RPMI8226 (cell line): Measurements from ENCODE around the gene OR6S1.
"Not testable (repeated sequence)": the region's sequence is repeated elsewhere in the genome, so short reads cannot be mapped to it uniquely, and the experiment has no call there.

ENCODE experiments used
- DNase-seq: peaks from one replicate; pipeline ENCODE4 v3.0.0-alpha.2; 2015

OR6S1 gene

DNA sequence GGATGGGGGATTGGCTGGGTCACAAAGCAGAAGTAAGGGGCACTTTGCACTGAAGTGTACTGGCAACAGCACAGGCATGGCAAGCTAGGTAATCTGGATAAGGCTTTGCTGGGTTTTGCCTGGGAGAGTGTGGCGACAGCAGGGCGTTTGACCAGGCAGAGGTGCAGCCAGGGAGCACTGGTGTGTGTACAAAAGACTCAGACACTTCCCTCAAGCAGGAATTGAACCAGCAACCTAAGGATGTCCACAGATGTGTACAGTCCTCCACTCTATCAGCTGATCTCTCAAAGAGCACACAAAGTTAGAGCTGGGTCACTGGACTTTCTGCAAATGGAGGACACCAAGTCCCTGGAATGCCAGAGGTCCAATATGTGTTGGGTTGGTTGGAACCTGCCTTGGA lies 27.5 kb upstream of the OR6S1 start:
- no peak for DNase-seq

- no peak for DNase-seq
Observed at GRCh38 chr14:20667957-20668356, 26.5 kb upstream of the OR6S1 start.

DNA sequence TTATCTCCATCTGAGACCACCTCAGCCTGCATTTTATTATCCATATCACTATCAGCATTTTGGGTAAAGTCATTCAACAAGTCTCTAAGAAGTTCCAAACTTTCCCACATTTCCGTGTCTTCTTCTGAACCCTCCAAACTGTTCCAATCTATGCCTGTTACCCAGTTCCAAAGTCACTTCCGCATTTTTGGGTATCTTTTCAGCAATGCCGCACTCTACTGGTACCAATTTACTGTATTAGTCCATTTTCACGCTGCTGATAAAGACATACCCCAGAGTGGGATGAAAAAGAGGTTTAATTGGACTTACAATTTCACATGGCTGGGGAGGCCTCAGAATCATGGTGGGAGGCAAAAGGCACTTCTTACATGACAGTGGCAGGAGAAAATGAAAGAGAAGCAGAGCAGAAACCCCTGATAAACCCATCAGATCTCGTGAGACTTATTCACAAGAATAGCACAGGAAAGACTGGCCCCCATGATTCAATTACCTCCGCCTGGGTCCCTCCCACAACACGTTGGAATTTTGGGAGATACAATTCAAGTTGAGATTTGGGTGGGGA lies 25.0 kb upstream of the OR6S1 start:
- DNase-seq, result not testable (repeated sequence)

GRCh38 chr14:20662968-20663732 lies 21.7 kb upstream of the OR6S1 start:
- peak; percentile 78 for DNase-seq

GRCh38 chr14:20661197-20661596 lies 19.7 kb upstream of the OR6S1 start:
- DNase-seq, result no peak

GRCh38 chr14:20659813-20660395 lies 18.4 kb upstream of the OR6S1 start:
- DNase-seq, result no peak

- no peak for DNase-seq
Observed at GRCh38 chr14:20659336-20659735, 17.8 kb upstream of the OR6S1 start.

DNA sequence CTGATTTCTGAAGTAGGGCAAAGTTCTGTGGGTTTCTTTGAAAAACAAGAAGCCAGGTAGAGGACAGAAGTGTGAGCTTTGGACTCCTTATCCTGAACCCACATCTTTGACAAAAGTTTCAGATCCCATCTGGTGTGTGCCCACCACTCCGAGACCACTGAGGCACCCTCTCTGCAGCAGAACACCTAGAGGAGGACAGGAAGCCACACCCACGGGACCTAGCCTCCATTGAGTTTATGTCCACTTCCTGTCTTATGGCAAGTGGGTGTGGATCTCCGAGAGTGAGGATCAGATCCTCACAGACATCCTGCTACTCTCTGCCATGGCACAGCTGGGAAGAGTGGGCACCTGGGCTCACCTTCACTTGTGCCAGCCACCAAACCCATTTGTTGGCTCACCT lies 16.8 kb upstream of the OR6S1 start:
- DNase-seq, result no peak

DNA sequence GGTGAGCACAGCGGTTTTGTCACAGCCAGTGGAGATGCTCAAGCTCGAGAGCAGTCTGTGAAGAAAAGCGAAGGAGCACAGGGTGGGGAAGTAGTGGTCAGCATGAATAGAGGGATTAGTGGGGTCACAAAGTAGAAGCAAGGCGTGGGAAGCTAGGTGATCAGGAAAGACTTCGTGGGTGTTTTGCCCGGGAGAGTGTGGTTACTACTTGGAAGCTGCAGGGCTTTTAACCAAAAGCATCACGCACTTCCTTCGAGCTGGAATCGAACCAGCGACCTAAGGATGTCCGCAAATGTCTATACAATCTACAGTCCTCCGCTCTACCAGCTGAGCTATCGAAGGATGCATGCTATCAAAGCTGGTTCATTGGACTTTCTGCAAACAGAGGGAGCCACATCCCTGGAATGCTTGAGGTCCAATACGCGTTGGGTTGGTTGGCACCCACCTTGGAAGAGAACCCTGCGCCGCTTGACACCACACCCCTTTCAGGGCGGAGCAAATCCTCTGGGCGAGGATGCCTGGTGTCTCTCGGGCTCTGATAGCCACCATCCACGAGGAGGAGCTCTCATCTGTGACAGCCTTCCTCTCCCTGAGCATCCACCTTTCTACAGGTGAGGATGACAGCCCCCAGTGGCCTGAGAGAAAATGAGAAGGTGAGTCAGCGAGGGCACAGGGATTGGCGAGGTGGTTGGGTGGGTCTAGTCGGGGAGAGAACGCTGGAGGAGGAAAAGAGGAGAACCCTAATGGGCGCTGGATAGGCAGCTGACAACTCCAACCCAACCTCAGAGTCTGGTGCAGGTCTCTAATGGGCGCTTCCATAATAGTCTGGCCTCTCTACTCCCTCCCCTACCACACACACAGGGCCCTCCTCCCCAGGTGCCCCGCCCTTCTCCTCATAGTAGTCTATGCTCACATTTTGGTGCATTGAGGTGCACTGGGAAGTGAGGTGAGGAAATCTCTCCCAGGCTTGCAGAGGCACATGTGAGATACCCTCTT lies 16.0 kb upstream of the OR6S1 start:
- peak; percentile 66 for DNase-seq

- DNase-seq, result no peak
Observed at GRCh38 chr14:20656274-20656673, 14.8 kb upstream of the OR6S1 start.

DNA sequence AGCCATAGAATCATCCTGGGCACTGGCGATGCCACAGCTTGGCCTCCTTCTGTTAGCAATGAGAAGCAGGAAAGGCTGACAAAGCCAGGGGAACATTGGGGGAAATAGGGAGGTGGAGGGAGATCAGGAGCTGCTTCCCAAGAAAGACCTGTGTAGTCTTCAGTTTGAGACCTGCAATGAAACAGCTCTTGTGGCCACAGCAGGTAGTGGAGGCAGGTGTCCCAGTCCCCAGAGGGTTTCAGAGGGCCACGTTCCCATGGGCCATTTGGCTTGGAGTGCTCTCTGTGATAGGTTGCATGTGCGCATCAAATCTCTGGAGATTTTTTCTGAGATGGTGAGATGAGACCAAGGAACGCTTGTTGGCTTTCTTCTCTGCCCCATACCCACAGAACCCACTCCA lies 14.4 kb upstream of the OR6S1 start:
- no peak for DNase-seq

GRCh38 chr14:20652996-20653975 lies 11.8 kb upstream of the OR6S1 start:
- peak; percentile 31 for DNase-seq

DNA sequence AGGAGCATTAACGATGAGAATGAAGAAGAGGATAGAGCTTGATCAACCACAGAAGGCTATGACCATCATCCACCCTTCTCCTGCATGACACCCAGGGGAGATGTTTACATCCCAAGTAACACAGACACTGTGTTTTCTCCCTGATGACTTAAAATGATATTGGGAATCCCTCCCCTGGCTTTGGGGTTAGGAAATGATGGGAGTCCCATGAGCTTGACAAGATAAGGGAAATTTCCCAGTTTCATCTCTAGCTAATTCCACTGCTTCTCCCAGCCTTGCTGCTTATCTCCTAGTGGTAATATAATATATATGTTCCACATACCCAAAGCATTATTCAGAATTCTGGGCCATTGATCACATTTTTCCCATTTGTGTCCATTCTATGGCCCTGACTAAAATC lies 4.0 kb upstream of the OR6S1 start:
- DNase-seq, result no peak

GRCh38 chr14:20644520-20644919 lies 3.0 kb upstream of the OR6S1 start:
- DNase-seq, result no peak

DNA sequence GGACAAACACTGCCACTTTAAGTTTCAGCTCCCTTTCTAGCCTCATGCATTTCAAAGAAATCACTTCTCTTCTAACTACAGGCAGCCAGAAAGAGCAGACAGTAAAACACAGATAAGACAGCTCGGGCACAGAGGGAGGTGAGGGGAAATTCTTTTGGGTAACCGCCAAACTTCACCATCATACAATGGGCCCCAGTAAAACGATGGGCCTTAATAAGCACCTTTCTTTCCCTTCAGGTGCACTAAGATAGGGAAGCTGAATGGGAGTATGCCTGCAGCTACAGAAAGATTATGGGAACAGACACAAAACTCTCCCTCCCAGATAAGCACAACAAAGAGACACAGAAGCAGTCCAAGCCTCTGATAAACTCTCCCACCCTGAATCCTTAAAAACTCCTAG lies 1.3 kb upstream of the OR6S1 start:
- not testable (repeated sequence) for DNase-seq

DNA sequence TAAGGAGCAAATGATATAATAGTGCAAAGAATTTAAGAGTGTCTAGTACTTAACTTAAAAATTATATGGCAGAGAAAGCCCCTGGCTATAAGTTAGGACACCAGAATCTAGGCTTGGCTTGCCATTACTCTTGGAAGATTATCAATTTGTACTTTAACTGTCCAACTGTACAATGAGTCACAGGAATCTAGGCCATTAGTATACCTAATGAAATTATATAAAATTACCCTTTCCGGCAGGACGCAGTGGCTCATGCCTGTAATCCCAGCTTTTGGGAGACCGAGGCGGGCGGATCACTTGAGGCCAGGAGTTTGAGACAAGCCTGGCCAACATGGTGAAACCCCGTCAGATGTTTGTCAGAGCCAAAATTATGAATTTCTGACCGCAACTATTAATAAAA lies 691 bp upstream of the OR6S1 start:
- no peak for DNase-seq

GRCh38 chr14:20632831-20633691 lies 8.4 kb downstream of the OR6S1 start:
- DNase-seq, result peak; percentile 81

GRCh38 chr14:20632448-20632830 lies 9.1 kb downstream of the OR6S1 start:
- peak; percentile 31 for DNase-seq

DNA sequence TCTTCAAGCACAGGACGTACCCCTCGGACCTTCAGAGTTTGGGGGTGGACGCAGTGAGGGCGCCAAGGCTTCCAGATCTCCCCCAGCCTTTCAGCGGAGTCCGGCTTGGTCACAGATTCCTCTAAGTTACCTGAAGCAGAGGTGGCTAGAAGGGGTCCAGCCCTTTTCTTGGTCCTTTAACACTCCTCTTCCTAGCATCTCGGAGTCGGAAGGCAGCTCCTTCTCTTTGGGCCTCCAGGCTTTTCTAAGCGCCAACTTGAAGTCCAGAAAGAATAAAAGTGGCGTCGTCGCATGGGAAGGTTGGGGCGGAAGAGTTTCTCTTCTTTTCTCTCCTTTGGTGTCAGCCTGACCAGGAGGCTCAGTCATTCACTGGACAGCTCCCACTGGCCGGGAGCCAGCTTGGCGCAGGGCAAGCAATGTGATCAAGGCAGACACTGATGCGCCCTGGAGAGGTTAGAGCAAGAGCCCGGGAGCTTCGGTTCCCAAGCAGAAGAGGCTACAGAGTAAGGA lies 9.6 kb downstream of the OR6S1 start:
- peak; percentile 55 for DNase-seq

DNA sequence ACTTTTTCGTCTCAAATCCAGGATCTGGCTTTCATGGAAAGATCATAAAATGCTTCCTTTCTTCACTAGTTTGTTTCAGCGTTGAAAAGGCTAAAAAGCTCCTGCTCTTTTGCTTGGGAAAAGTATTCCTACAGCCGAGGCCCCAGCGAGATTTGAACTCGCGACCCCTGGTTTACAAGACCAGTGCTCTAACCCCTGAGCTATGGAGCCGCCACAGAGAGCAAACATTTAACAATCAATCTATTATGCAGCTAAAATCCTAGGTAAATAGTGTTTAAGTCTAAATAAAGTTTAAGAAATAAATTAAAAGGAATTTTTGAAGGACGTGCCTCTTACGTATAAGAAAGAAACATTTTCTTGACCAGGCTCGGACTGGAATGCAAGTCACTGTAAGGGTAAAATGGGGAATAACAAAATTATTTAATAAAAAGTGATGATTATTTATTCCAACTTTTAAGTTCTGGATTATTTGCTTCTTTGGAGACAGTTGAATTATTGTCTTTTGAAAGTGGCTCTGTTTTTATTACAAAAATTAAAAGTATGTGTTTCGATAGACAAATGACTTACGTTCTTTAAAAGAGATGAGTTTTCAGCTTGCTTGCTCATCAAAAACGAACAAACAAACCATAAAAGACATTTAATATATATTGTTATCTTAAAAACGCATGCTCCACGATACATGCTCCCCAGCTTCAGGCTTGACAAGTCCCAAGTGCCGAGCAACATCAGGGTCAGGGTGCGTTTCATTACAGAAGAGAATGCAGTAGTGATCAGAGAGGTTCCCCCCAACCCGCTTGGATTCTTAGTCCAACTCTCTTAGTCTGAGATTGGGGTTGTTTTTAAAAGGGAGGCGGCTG lies 10.2 kb downstream of the OR6S1 start:
- DNase-seq, result peak; percentile 42
